ENCODE results near the gene ARHGEF9. TPM values are rescaled to one million over a fixed set of nuclear protein-coding genes. Genes with fewer than 3 reads are reported as not detected.

Gene ARHGEF9
- total and polyA plus RNA-seq, 10 of the 15 experiments (the other 5 are each of a cell fraction or from before 2014, with no cell fraction given): 3.2 to 25.2 (median 14.3) TPM

DNA sequence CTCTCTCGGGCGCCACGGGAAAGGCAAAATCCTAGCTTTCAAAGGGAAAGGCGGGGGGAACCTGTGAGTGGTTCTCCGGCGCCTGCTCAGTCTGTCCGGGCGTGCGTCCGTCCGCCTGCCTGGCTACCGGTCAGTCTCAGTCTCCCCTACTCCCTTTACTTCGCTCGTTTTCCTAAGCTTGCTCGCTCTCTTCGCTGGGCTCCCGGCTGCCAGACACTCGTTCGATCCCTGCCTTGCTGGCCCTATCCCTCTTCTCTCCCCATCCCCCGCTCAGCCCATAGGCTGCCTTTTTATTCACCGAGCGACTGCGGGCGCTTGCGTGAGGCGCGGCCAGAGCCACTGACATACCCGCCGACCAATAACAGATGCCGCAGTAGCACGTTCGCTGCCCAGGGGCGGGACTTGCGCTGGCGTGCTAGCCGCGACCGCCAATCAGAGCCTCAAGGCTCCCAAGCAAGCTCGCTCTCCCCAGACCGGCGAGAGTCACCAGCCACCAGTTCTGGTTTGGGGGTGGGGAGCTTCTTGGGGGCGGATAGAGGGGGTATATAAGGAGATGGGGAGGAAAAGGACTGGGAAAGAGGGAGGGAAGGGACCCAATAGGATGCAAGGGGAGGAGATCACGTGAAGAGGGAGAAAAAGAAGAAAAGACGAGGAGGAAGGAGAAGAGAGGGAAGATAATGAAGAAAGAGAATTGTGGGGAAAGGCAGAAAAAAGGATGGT, 30.0 kb downstream of the ARHGEF9 start (continued):
- TF ChIP-seq EP300 (IDR thresholded peaks at IDR 0.05; ENCODE audit: borderline replicate concordance in 1 of 2, control insufficient read depth in 1 of 2, low read depth in 2 of 2, low read length in 2 of 2) (no peak), CHD2 (IDR thresholded peaks at IDR 0.05; ENCODE audit: borderline replicate concordance, low read depth, low read length) (peak; percentile 89; the same call in 1 of the 2 replicates), IRF4 (IDR thresholded peaks at IDR 0.05; ENCODE audit: low read depth, low read length) (no peak), POLR2AphosphoS5 (IDR thresholded peaks at IDR 0.05; ENCODE audit: low read length) (peak; percentile 83), JUNB (IDR thresholded peaks at IDR 0.05) (no peak), ZBTB11 (CRISPR knock-in tag; IDR thresholded peaks at IDR 0.05) (no peak), SREBF2 (IDR thresholded peaks at IDR 0.05; ENCODE audit: low read length) (no peak), MTA3 (IDR thresholded peaks at IDR 0.05; ENCODE audit: borderline replicate concordance, low read length) (no peak), NR2C2 (IDR thresholded peaks at IDR 0.05; ENCODE audit: borderline replicate concordance, control insufficient read depth, insufficient read length, low read depth) (no peak), HSF1 (IDR thresholded peaks at IDR 0.05; ENCODE audit: low read depth, low read length) (no peak), SMARCA5 (IDR thresholded peaks at IDR 0.05) (no peak), SMAD1 (IDR thresholded peaks at IDR 0.05; ENCODE audit: low read depth, partially characterized antibody) (no peak), RAD21 (IDR thresholded peaks at IDR 0.05; ENCODE audit: insufficient read depth, low read depth, low read length) (no peak), GATAD2B (conservative IDR thresholded peaks at IDR 0.05; ENCODE audit: low read depth) (no peak), EED (IDR thresholded peaks at IDR 0.05; ENCODE audit: low read depth) (no peak), RCOR1 (conservative IDR thresholded peaks at IDR 0.05; ENCODE audit: low read depth, low read length) (no peak), TARDBP (IDR thresholded peaks at IDR 0.05; ENCODE audit: borderline replicate concordance) (no peak), ZNF24 (IDR thresholded peaks at IDR 0.05) (no peak), HDGF (IDR thresholded peaks at IDR 0.05) (no peak), CBX3 (IDR thresholded peaks at IDR 0.05; ENCODE audit: borderline replicate concordance, low read depth) (no peak), RELA (IDR thresholded peaks at IDR 0.05; ENCODE audit: borderline replicate concordance, partially characterized antibody) (no peak)
- TF ChIP-seq, protein P1, sequence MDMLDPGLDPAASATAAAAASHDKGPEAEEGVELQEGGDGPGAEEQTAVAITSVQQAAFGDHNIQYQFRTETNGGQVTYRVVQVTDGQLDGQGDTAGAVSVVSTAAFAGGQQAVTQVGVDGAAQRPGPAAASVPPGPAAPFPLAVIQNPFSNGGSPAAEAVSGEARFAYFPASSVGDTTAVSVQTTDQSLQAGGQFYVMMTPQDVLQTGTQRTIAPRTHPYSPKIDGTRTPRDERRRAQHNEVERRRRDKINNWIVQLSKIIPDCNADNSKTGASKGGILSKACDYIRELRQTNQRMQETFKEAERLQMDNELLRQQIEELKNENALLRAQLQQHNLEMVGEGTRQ (IDR thresholded peaks at IDR 0.05; ENCODE audit: borderline replicate concordance, low read depth, low read length): no peak
- TF ChIP-seq, protein P2, sequence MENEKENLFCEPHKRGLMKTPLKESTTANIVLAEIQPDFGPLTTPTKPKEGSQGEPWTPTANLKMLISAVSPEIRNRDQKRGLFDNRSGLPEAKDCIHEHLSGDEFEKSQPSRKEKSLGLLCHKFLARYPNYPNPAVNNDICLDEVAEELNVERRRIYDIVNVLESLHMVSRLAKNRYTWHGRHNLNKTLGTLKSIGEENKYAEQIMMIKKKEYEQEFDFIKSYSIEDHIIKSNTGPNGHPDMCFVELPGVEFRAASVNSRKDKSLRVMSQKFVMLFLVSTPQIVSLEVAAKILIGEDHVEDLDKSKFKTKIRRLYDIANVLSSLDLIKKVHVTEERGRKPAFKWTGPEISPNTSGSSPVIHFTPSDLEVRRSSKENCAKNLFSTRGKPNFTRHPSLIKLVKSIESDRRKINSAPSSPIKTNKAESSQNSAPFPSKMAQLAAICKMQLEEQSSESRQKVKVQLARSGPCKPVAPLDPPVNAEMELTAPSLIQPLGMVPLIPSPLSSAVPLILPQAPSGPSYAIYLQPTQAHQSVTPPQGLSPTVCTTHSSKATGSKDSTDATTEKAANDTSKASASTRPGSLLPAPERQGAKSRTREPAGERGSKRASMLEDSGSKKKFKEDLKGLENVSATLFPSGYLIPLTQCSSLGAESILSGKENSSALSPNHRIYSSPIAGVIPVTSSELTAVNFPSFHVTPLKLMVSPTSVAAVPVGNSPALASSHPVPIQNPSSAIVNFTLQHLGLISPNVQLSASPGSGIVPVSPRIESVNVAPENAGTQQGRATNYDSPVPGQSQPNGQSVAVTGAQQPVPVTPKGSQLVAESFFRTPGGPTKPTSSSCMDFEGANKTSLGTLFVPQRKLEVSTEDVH (IDR thresholded peaks at IDR 0.05; ENCODE audit: low read depth, partially characterized antibody): no peak
